GM18505 (cell line): ENCODE data around the gene ATP13A4.

Experiments
- ATAC-seq: cut with Tn5 transposase; IDR thresholded peaks from one replicate; pipeline ENCODE4 v1.9.1; 2021; ENCODE audit not compliant: unreplicated experiment
- POLR2A ChIP-seq: IDR thresholded peaks from 4 replicates; pipeline ENCODE4 v1.6.1; 2011; ENCODE audit warnings: borderline replicate concordance; ENCODE audit not compliant: insufficient read depth, insufficient read length; ENCODE audit errors: extremely low read depth

The ATP13A4 gene

DNA sequence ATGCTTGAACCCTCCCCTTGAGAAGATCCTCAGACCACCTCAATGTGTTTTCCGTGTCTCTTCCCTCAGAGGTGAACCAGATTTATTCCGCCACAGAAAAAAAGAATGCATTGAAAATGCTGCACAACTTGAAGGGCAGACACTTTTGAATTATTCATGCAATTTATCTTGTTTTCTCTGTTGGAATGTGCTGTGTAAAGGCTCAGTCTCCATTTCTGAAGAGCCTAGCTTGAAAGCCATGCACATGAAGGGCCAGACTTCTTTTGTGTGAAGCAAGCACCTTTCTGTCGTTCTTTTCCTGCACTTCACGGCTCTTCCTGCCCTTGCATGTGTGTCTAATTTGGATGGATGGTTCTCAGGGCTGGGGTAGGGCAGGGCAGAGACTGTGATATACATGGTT is 97.2 kb downstream of the ATP13A4 start:
- no peak for TF ChIP-seq POLR2A
- ATAC-seq: no peak

DNA sequence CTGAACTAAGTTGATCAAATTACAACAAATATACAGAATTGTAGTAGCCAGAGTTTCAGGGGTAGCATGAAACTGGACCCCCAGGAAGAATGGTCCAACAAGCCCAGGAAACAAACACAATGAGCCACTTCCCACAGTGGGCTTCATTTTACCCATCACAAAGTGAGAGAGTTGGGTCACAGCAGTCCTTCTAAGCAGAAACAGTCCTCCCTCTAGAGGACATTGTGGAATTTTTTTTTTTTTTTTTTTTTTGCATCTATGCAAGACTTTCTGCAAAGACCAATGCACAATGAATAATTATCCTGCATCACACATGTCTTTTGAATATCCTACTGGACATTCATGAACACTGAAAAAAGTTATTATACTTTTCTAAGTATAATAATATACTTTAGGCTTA is 102.4 kb downstream of the ATP13A4 start:
- no peak for ATAC-seq
- TF ChIP-seq POLR2A: no peak

GRCh38 chr3:193451902-193452301 is 102.8 kb downstream of the ATP13A4 start:
- no peak for TF ChIP-seq POLR2A
- no peak for ATAC-seq

- no peak for TF ChIP-seq POLR2A
These were observed 107.6 kb downstream of the ATP13A4 start for GRCh38 chr3:193446965-193447602.

GRCh38 chr3:193439423-193439822 is 115.3 kb downstream of the ATP13A4 start:
- no peak for TF ChIP-seq POLR2A
- ATAC-seq: no peak

More at GRCh38 chr3:193446965-193447602, 107.6 kb downstream of the ATP13A4 start:
- no peak for ATAC-seq

DNA sequence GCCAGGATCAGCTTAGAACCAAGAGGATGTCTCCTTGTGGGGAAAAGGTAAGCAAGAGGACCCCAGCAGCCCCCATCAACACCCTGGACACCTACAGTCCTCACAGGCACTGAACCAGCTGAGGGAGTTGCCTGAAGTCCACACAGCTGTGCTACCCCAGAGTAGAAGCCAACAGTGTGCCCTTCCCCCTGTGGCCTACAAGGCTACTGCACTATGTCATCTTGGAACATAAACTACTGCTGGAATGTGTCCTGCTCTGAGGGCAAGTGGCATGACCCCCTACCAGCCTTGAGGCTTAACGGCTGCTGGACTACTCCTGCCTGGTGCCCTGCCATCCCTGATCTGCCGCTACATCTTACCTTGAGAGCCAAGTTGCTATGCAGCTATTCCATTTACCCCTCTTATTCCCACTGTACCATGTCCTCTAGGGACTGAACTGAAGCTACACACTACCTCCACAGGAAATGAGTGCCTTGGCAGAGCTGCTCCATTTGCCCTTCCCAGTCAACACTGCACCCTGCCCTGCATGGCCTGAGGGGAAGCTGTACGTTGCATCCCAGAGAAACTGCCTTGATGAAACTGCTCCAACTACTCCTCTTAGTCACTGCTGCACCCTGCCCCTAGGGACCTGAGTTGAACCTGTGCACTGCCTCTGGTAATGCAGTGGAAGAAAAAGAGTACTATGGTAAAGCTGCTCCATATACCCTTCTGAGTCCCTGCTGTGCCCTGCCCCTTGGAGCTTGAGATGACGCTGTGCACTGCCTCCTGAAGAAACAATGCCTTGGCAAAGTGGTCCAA is 135.9 kb downstream of the ATP13A4 start:
- no peak for TF ChIP-seq POLR2A
- ATAC-seq: no peak

DNA sequence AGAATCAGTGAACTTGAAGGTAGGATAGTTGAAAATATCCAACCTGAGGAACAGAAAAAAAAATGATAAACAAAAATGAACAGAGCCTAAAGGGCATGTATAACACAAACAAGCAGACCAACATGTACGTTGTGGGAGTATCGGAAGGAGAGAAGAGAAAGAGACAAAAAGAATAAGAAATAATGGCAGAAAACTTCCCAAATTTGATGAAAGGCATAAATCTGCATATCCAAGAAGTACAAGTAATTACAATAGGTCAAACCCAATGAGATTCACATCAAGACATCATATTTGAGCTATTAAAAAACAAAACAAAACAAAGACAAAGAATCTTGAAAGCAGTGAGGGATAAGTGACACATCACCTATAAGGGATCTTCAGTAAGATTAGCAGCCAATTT is 138.1 kb downstream of the ATP13A4 start:
- ATAC-seq: no peak
- TF ChIP-seq POLR2A: no peak

DNA sequence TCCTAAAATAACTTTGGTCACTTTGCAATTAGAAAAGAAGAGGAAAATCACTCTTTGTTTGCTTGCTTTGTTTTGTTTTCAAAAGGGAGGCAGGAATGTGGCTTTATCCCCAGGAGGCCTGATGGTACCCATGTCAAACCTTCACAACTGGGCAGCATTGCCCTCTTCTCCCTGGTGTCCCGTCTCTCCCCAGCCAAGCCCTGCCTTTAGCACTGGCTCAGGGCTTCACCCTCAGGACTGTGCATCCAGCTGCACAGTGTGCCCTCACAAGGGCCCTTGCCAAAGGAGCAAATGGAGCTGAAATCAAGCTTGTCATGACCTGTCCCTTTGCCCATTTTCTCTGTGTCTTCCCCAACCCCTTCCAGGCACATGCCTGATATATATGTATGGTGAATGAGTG is 147.0 kb downstream of the ATP13A4 start:
- no peak for ATAC-seq
- TF ChIP-seq POLR2A: no peak

DNA sequence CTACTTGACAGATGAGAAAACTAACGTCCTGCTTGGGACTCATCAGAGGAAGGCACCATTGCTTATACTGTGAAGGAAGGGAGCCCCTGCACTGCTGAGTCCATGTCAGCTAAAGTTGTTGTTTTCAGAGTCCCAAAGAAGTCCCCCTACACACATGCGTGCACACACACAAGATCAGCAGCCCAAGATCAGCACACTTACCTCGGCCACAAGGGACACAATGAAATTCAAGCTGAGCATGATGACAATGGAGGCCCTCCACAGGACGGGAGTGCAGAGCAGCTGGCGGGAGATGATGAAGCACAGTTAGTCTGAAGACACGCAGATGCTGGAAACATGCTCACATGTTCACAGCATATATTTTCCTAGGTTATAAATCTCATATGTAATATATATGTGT is 147.6 kb downstream of the ATP13A4 start:
- no peak for TF ChIP-seq POLR2A
- no peak for ATAC-seq

GRCh38 chr3:193403307-193403706 is 151.4 kb downstream of the ATP13A4 start:
- ATAC-seq: no peak
- TF ChIP-seq POLR2A: no peak

DNA sequence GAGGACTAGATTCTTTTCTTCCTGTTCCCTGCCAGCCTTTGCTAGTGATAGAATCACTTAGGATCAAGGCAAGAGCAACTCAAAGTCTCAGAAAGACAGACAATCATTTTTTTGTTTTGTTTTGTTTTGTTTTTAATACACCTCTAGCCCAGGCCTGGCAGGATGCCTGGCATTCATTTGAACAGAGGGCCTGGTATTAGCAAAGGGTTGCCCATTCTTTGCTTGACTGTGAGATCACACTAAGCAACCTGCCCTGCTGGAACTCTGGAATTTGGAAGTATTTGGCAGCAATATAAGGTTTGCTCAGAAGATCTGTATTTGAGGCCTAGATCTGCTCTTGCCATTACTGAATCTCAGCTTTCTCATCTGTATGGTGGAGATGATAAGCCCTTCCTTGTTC is 154.4 kb downstream of the ATP13A4 start:
- no peak for ATAC-seq
- no peak for TF ChIP-seq POLR2A

DNA sequence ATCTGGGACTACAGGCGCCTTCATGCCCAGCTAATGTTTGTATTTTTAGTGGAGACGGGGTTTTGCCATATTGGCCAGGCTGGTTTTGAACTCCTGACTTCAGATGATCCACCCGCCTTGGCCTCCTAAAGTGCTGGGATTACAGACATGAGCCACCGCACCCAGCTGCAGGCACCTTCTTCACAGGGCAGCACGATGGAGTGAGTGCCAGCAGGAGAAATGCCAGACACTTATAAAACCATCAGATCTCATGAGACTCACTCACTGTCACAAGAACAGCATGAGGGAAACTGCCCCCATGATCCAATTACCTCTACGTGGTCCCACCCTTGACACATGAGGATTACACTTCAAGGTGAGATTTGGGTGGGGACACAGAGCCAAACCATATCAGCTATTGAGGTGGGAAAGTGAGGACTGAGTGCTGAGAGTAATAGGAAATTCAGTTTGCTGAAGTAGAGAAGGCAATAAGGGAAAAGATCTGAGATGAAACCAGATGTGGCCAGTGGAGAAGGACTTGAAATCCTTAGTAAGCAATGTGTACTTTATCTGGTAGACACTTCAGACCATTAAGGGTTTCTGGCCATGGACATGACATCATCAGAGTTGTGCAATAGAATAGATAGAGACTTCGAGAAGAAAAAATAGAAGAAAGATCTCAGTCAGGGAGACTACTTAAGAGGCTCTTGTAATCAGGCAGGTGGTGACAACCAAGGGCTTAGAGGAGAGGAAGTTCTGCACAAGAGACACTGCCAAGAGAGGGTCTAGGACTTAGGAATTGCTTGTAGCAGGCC is 158.0 kb downstream of the ATP13A4 start:
- TF ChIP-seq POLR2A: no peak
- no peak for ATAC-seq

DNA sequence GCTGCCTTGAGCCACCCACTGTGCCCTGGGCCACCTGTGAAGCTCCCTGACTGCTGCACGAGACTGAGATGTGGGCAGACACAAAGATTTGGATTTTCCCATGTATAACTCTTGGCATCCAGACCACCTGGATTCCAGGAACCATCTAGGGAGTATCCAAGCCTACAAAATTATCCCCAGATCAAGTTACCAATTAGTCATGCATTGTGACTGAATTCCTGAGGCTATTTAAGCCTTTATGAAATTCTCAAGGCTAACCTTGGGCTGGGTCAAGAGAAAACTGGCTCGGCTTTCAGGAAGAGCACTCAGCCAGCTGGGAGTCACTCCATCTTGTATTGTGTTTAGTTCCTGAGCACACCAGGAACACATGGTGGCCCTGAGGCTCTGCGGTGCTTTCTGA is 162.8 kb downstream of the ATP13A4 start:
- no peak for ATAC-seq
- TF ChIP-seq POLR2A: no peak
